Keratinocyte (primary cell): ENCODE results near the gene EBF4.

ENCODE experiments used
- EZH2 ChIP-seq: IDR thresholded peaks from one replicate; pipeline ENCODE4 v1.6.1; 2012; ENCODE audit warnings: inconsistent platforms, mild to moderate bottlenecking, low read length, moderate library complexity
- TF ChIP-seq, protein P1 (sequence below), 3 experiments: IDR thresholded peaks in 1 of 3; conservative IDR thresholded peaks in 1 of 3; optimal IDR thresholded peaks in 1 of 3; 2 replicates in 2 of 3; 3 replicates in 1 of 3; pipeline versions ENCODE3 to v1.5.1; 2011; ENCODE audit warnings: low read length in 3 of 3, mild to moderate bottlenecking in 3 of 3, moderate library complexity in 2 of 3, control low read depth in 1 of 3, inconsistent platforms in 1 of 3; ENCODE audit not compliant: insufficient read depth in 2 of 3; ENCODE audit errors: extremely low read depth in 1 of 3

DNA sequence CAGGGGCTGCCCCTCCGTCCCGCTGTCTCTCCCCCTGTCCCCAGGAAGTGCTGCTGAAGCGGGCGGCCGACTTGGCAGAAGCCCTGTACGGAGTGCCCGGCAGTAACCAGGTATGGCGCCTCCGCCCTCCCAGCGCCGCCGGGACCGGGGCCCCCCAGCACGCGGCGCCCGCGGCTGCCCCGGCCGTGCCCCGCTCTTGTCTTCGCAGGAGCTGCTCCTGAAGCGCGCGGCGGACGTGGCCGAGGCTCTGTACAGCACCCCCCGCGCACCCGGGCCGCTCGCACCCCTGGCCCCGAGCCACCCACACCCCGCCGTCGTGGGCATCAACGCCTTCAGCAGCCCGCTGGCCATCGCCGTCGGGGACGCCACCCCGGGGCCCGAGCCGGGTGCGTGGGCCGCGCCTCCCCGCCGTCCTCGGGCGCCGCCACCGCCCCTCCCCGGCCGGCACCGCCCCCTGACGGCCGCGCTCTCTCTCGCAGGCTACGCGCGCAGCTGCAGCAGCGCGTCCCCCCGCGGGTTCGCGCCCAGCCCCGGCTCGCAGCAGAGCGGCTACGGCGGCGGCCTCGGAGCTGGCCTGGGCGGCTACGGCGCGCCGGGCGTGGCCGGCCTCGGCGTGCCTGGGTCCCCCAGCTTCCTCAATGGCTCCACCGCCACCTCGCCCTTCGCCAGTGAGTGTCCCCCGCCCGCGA lies 59.4 kb downstream of the EBF4 start:
- TF ChIP-seq, protein P1, sequence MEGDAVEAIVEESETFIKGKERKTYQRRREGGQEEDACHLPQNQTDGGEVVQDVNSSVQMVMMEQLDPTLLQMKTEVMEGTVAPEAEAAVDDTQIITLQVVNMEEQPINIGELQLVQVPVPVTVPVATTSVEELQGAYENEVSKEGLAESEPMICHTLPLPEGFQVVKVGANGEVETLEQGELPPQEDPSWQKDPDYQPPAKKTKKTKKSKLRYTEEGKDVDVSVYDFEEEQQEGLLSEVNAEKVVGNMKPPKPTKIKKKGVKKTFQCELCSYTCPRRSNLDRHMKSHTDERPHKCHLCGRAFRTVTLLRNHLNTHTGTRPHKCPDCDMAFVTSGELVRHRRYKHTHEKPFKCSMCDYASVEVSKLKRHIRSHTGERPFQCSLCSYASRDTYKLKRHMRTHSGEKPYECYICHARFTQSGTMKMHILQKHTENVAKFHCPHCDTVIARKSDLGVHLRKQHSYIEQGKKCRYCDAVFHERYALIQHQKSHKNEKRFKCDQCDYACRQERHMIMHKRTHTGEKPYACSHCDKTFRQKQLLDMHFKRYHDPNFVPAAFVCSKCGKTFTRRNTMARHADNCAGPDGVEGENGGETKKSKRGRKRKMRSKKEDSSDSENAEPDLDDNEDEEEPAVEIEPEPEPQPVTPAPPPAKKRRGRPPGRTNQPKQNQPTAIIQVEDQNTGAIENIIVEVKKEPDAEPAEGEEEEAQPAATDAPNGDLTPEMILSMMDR (optimal IDR thresholded peaks at IDR 0.05 in 1 of 3, IDR thresholded peaks at IDR 0.05 in 1 of 3, conservative IDR thresholded peaks at IDR 0.05 in 1 of 3; ENCODE audit: extremely low read depth in 1 of 3, insufficient read depth in 2 of 3, low read length in 3 of 3) = peak in 1 of 3 experiments; percentile 31
- no peak for TF ChIP-seq EZH2
